Left hindlimb (tissue), 1 donor: Measurements from ENCODE around the gene BOLA3.
"Not testable (repeated sequence)": the region's sequence is repeated elsewhere in the genome, so short reads cannot be mapped to it uniquely, and the experiment has no call there.

Experiments
- DNase-seq: peaks from one replicate; pipeline ENCODE4 v3.0.0-alpha.2; 2018

The BOLA3 gene, protein sequence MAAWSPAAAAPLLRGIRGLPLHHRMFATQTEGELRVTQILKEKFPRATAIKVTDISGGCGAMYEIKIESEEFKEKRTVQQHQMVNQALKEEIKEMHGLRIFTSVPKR

DNA sequence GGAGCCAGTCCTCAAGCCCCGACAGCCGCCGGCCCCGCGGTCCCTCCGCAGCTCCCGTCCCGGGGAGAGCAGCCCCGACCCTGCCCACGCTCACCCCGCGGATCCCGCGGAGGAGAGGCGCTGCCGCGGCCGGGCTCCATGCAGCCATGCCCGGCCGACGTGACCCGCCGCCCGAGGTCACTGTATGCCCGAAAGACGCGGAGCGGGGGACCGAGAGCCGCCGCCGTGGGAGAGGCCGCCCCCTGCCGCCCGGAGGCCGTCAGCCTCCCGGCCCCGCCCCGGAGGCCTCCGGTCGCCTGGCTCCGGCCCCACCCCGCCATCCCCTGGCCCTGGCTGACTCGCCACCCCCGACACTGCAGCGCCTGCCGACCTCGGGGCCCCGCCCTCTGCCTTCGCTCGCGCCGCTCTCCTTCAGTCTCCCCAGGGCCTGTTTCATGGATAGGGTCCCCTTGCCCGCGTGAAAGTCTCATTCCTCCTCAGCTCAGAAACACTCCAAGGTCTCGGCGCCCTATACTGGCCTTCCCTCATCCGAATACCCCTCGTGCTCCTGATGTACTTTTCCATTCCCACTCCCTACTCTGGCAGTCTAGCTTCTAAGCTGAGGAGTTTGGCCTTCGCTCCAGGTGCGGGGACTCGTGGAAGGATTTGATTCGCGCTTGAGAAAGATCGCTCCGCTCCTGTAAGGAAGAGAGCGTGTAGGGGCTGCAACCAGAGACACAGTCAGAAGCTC is at the start of gene BOLA3:
Gene BOLA3, minus strand, starts transcription at position 186 of the 730 bp plus-strand sequence. Its CDS starts 38 bp downstream, at position 148.
- DNase-seq = peak; percentile 88

DNA sequence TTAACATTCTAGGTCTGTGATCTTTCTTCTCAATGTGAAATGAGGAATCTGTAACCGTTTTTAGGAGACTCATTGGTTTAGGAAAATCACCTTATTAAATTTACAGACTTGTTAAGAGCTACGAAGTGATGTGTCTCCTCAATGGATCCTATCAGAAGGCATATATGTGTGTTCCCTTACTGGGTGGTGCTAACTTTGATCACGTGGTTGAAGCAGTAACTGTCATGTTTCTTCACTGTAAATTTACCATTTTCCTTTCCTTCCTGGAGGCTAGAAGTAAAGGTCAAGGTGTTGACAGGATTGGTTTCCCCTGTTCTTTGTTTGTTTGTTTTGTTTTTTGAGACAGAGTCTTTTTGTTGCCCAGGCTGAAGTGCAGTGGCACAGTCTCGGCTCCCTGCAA is 49.3 kb upstream of the BOLA3 start:
- DNase-seq = no peak

DNA sequence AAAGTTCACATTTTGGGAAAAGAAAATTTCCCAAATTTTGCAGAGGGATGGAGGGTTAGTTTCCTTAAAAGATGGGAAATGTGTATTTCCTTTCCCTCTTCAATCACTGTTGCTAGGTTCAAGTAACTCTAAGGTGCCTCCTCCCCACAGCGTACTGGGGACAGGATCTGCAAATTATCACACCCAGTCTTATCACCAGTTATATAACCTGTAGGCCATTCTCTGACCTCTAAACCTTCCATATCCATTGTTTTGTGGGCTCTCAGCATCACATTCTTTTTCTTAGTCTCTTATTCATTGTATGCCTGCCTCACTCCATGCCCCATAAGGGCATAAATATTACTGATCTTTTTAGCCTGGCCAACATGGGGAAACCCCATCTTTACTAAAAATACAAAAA is 47.1 kb upstream of the BOLA3 start:
- DNase-seq = no peak

DNA sequence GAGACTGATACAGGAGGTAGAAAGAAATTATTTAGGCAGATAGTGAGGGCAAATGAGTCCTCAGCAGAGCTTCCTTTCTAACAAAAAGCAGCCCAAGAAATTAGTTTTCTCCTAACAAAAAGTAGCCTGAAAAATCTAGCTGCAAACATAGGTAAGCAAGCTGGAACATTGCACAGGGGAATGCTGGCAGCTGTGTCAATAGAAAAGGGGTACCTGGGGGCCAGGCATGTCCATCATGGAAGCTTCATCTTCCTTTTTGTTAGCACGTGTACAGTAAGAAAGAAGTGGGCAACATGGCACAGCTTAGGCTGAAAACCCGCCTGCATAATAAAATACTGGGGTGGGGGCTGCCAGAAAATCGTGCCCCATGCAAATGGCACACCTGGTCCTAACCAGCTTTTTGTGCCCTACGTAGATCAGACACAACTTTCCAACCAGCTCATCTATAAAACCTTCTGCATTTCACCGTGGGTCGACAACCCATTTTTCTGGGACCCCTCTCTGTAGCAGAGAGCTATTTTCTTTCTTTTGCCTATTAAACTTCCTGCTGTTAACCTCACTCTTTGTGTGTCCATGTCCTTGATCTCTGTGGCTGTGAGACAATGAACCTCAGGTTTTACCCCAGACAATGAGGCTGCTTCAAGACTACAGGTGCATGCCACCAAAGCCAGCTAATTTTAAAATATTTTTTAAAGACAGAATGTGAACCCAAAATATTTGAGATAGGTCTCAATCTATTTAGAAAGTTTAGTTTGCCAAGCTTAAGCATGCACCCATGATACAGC is 44.1 kb upstream of the BOLA3 start:
- no peak for DNase-seq

DNA sequence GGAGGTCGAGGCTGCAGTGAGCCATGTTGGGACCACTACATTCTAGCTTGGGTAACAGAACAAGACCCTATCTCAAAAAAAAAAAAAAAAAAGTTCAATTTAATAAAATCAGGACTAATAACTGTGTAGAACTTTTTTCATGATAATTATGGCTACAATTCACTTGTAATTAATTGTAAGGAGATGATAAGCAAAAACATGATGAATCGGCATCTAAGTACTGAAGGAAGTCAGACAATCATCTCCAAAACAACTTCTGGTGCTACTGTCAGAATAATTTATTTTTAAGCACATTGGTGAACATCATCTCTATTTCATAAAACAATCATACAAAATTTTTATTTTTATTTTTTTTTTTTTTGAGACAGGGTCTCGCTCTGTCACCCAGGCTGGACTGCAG is 41.0 kb upstream of the BOLA3 start:
- no peak for DNase-seq

DNA sequence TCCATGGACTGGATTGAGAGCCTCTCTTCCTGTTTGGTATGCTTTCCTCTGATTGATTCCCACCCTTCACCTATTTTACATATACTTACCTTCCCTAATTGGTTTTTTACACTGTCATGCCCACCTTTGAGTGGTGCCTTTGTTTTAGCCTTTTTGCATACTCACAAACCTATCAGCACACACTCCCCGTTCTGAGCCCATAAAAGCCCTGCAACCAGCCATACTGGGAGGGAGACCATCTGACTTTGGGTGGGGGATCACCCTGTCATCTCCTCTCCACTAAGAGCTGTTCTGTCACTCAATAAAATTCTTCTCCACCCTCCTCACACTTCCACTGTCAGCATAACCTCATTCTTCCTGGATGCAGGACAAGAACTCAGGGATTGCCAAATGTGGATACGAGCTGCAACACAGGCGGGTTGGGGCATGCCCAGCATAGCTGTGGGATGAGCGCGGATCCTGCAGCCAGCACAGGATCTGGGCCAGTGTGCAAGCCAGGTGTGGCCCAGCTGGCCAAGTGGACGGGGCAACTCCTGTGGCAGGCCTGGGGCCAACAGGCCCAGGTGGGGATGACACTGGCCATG is 40.4 kb upstream of the BOLA3 start:
- no peak for DNase-seq

DNA sequence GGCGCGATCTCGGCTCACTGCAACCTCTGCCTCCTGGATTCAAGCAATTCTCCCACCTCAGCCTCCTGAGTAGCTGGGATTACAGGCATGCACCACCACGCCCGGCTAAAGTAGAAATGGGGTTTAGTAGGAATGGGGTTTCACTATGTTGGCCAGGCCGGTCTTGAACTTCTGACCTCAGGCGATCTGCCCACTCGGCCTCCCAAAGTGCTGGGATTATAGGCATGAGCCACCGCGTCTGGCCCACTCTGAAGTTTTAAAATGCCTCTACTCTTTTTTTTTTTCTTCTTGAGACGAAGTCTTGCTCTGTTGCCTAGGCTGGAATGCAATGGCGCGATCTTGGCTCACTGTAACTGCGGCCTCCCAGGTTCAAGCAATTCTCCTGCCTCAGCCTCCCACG is 39.0 kb upstream of the BOLA3 start:
- DNase-seq = not testable (repeated sequence)

DNA sequence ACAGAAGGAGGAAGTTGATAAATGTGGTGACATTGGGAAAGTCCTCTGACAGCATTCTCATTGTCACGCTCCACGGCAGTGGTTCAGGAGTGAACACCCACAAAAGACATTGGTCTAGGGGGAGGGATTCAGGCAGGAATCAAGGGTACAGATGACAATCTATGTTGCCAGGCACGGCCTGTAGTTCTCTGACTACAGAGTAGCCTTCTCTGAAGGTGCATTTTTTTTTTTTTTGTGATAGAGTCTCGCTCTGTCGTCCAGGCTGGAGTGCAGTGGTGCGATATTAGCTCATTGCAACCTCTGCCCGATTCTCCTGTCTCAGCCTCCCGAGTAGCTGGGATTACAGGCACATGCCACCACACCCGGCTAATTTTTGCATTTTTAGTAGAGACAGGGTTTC is 38.3 kb upstream of the BOLA3 start:
- DNase-seq = no peak

DNA sequence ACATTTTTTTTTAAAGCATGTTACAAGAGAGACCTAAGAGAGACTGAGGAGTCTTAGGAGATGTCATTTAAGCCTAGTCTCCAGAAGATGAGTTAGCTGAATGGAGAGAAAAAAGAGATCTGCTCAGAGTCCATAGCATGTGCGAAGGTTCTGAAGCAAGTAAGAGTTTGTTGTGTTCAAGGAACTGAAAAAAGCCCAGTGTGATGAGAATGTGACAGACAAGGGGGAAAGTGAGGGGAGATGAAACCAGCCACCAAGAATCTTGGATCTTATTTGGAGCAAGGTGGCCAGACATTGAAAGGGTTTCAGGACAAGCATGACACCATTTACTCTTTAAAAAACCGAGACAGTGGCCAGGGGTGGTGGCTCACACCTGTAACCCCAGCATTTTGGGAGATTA is 36.2 kb upstream of the BOLA3 start:
- no peak for DNase-seq

DNA sequence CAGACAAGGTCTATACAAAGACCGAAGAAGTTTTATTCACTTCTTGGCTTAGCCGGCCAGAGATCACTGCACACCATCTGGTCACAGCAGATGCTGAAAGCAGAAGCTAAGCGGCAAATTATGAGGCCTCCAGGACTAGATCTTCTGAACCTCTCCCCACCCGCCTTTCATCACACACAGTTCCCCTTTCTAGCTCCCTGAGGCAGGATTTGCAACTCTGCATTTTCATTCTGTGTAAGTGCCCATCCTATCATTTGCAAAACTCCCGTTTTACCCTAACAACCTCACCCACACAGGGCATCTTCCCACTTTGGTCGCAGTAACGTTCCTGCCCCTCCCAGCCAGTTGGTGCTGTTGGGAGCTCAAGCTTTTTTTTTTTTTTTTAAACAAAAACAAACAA is 34.0 kb upstream of the BOLA3 start:
- DNase-seq = no peak

DNA sequence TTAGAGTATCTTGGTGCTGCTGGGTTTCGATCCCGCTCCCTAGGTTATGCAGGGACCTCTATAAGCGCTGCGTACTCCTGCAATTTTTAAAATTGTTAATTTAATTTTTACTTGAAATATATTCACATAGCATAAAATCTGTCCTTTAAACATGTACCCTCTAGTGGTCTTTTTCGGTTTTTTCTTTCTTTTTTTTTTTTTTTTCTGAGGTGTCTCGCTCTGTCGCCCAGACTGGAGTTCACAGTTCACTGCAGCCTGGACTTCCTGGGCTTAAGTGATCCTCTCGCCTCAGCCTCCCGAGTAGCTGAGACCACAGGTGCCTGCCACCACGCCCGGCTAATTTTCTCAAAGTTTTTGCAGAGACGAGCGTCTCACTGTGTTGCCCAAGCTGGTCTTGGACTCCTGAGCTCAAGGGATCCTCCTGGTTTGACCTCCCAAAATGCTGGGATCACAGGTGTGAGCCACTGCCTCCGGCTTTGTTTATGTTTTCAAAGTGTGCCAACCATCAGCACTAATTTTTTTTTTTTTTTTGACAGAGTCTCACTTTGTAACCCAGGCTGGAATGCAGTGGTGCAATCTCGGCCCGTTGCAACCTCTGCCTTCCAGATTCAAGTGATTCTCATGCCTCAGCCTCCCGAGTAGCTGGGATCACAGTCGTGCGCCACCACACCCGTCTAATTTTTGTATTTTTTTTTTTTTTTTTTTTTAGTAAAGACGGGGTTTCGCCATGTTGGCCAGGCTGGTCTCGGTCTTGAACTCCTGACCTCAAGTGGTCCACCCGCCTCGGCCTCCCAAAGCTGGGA is 31.6 kb upstream of the BOLA3 start:
- DNase-seq = no peak

DNA sequence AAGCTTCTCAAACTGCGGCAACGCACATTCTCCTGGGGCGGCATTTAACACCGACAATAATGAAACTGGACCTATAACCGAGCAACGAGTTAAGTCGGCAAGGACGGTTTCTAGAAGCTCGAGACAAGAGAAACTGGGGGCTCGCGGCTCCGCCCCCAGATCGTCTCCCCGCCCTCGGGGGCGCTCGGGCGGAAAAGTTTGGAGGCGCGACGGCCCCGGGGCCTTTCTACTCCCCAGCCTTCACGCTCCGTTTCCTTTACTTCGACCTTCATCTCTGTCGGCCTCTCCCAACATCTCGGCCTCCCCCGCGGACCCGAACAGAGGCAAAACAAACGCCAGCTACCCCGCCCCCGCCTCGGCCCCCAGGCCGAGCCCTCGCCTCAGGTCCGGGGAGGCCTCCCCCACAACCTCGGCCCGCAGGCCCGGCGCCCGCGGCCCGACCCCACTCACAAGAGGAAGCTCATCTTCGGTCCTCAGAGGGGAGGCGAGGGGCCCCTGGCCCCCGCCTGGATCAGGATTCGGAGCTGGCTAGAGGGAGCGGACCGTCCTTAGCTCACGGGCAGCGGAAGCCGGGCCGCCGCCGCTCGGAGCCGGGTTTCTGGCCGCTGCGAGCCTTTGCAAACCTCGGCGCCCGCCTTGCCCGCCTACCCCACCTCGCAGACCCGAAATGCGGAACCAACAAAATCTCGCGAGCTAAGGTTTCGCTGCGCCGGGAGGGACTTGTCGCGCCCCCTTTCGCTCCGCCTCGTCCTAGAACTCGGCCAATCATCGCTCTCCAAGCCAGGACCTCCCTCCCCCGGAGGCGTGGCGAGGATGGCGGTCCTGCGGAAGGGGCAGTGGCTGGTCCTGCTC is 30.7 kb upstream of the BOLA3 start, which contains the start of gene MOB1A:
Gene MOB1A, minus strand, starts transcription at position 669 of the 852 bp plus-strand sequence. Its CDS starts 205 bp downstream, at position 464.
- peak; percentile 99 for DNase-seq

DNA sequence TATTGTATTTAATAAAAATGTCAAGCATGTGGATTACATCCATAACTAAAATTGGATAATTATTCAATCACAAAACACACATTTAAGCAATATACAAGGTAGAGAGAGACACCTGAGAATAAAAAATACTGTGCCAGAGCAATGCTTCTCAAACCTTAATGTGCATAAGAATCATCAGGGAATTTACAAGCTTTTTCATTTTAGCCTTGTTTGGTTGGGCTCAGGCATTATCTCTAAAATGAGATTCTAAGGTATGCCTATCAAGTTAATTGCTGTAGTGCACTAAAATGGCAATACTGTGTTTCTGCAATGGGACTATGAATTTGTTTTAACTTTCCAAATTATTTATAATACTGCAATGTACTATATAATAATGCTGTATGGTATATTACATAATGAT is 30.0 kb upstream of the BOLA3 start:
- DNase-seq = no peak

DNA sequence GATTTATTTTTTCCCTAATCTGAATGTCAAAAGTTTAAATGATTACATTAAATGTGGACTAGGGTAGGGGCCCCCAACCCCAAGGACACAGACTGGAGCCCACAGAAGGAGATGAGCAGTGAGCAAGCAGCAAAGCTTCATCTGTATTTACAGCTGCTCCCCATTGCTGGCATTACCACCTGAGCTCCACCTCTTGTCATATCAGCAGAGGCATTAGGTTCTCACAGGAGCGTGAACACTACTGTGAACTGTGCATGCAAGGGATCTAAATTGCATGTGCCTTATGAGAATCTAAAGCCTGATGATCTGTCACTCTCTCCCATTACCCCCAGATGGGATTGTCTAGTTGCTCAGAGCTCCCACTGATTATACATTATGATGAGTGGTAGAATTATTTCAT is 27.2 kb upstream of the BOLA3 start:
- DNase-seq = no peak

DNA sequence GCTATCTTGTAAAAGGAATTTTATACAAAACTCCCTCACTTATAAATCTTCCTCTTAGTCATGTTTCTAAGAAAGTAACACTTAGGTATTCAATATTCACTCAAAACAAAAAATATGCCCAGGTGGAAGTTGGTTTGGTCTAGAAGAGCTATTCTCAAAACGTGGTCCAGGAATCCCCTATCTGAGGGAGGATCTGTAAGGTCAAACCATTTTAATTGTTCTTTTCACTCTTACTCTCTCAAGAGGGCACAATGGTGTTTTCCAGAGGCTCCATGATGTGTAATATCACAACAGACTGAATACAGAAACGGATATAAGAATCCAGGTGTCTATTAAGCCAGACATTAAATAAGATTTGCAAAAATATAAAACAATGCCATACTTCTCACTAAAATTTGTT is 21.0 kb upstream of the BOLA3 start:
- no peak for DNase-seq

DNA sequence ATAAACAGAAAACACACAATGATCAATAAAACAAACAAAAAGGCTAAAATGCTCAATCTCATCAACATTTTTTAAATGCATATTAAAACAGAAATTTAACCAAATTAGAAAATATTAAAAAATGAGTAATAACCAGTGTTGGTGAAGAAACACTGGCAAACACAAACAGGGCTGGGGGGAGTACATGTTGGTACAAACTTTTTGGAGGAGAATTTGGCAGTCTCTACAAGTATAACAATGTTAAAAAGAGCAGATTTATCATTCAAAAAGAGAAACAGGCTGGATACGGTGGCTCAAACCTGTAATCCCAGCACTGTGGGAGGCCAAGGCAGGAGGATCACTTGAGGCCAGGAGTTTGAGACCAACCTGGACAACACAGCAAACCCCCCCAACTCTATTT is 17.0 kb upstream of the BOLA3 start:
- DNase-seq = no peak

DNA sequence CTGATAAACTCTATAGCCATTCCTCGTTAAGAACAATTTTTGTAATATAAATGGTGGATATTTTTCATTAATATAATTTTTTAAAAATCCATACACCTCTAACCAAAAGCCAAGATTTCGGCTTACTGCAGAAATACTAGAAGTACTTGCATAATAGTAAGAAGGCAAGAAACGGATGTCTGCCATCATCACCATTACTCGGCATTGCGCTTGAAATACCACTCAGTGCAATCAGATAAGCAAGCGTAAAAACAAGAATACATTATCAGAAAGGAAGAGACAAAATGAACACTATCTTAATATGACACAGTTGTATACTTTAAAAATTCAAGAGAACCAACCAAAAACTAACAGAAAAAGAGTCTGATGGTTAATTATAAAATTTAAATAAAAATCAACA is 15.2 kb upstream of the BOLA3 start:
- no peak for DNase-seq

DNA sequence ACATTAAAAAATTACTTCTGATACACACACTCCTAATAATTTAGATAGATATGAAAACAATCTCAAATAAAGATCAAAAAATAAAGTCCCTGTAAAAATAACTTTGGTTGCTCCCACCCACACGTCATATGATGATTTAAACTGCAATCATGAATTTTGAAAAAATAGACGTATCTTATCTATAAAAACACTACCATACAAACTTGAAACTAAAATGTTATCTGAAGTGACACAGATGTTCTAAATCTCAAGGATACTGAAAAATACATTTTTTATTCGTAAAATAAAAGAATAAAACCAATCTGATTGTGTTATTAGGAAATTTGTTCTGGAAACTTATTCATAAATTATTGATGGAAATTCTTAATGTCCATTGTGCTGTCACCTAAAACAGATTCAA is 8.1 kb upstream of the BOLA3 start:
- DNase-seq = no peak

DNA sequence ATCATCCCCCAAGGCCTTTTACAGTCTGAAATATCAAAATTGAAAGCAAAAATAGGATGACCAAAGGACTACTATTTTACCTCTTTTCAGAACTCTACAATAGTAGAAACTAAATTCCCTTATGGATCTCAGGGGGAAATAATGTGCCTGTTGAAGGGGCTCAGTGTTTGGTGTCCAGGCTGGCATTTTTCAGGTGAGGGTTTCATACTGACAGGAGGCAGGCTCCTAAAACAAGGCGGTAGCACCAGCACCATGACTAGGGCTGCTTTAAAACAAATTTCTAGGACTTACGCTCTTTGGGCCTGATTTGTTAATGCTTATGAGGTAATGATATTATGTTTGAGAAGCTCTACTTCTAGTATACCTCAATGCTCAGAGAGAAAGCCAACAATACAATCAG is 5.2 kb upstream of the BOLA3 start:
- no peak for DNase-seq

DNA sequence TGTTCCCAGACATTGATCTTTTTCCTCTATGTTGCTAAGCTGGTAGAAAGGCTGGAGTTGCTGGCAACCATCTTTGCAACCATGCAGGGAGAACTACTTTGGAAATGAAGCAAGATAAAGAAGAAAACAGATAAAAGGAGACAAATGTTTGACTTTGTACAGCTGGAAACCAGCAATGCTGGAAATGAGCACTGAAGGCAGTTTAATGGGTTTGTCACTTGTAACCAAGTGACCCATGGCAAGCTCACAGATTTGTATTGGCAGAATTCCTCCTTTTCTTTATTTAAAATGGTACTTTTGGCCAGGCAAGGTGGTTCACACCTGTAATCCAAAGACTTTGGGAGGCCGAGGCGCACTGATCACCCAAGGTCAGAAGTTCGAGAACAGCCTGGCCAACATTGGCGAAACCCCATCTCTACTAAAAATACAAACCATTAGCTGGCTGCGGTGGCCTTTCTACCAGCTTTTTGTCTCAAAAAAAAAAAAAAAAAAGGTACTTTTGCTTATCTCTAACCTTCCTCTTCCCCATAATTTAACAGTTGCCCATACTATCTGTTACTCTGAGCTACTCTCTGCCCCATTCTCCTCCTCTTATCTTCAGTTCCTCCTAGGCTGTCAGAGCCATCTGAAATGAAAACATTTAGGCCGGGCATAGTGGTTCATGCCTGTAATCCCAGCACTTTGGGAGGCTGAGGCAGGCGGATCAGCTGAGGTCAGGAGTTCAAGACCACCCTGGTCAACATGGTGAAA is 2.0 kb upstream of the BOLA3 start:
- DNase-seq = no peak

DNA sequence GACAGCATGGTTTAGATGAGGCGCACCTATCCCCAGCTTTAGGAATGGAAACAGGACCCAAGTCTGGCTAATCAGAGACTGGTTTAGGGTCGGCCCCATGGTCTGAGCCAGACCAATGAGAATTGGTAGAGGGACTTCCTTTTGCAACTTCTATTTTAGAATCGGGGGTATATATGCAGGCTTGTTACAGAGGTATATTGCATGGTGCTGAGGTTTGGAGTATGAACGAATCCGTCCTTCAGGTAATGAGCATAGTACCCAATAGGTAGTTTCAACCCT is 1.5 kb upstream of the BOLA3 start:
- DNase-seq = no peak
